ENCODE data around the gene CRELD2. TPM values are rescaled to one million over a fixed set of nuclear protein-coding genes. Genes with fewer than 3 reads are reported as not detected.
A peak's percentile ranks its signal among the peaks of the same experiment; 100 is the strongest.

Gene CRELD2
- total RNA-seq, 6 experiments from 2014 or later: 26.0 to 56.4 (median 47.8) TPM

- Histone ChIP-seq H3K4me3 (no peak overlapping the region), H3K9me3 (no peaks in the 10 kb centered on the region), H3K27ac (peak overlapping the region; percentile 61 to 67 (median 63)), H3K4me1 (peaks cover 3 to 40% (median 27%) of the 10 kb centered on the region in 4 donors), H3K27me3 (no peaks in the 10 kb centered on the region), H3K36me3 (no peaks in the 10 kb centered on the region)
- DNase-seq (no peak), ATAC-seq (no peak)
- intact Hi-C loops (cut with DNase I): no loop called here
- TF ChIP-seq CTCF (IDR thresholded peaks at IDR 0.05): no peak
- 62% methylated on average over 7 of the region's 20 CpGs for WGBS (ENCODE audit: insufficient coverage, low coverage, low lambda C conversion rate, missing lambda C conversion rate)
These were observed 34.7 kb downstream of the CRELD2 start for GRCh38 chr22:49953027-49953679.

- intact Hi-C loops (cut with DNase I): no loop called here
- TF ChIP-seq POLR2A (IDR thresholded peaks at IDR 0.05) (no peak), CTCF (IDR thresholded peaks at IDR 0.05) (no peak)
- 48% methylated on average over 4 of the region's 18 CpGs for WGBS (ENCODE audit: insufficient coverage, low coverage, low lambda C conversion rate, missing lambda C conversion rate)
- ATAC-seq (peak; percentile 10 to 38 (median 32)), DNase-seq (peak in 1 of 3 donors; percentile 60)
- Histone ChIP-seq H3K4me1 (peaks cover 3 to 38% (median 27%) of the 10 kb centered on the region in 4 donors), H3K36me3 (no peaks in the 10 kb centered on the region), H3K27ac (peak overlapping the region; percentile 61 to 67 (median 63)), H3K4me3 (no peak overlapping the region), H3K9me3 (no peaks in the 10 kb centered on the region), H3K27me3 (no peaks in the 10 kb centered on the region)
These were observed 35.4 kb downstream of the CRELD2 start for GRCh38 chr22:49953680-49954344.

GRCh38 chr22:49954354-49954753 is 35.9 kb downstream of the CRELD2 start:
- Histone ChIP-seq H3K4me1 (peaks cover 3 to 38% (median 28%) of the 10 kb centered on the region in 4 donors), H3K27me3 (no peaks in the 10 kb centered on the region), H3K27ac (peak overlapping the region; percentile 61 to 67 (median 63)), H3K36me3 (no peaks in the 10 kb centered on the region), H3K9me3 (no peaks in the 10 kb centered on the region), H3K4me3 (no peak overlapping the region)
- intact Hi-C loops (cut with DNase I): no loop called here
- DNase-seq (peak; percentile 75 to 91 (median 89)), ATAC-seq (peak; percentile 66 to 81 (median 70))
- WGBS (ENCODE audit: insufficient coverage, low coverage, low lambda C conversion rate, missing lambda C conversion rate): no CpG with 5 or more reads among the region's 8 CpGs
- no peak for TF ChIP-seq CTCF (IDR thresholded peaks at IDR 0.05)
- no peak for TF ChIP-seq POLR2A (IDR thresholded peaks at IDR 0.05)

- Histone ChIP-seq H3K4me3 (no peak overlapping the region), H3K27ac (peak overlapping the region; percentile 61 to 67 (median 63)), H3K9me3 (no peaks in the 10 kb centered on the region), H3K27me3 (no peaks in the 10 kb centered on the region), H3K4me1 (peaks cover 3 to 43% (median 31%) of the 10 kb centered on the region in 4 donors), H3K36me3 (no peaks in the 10 kb centered on the region)
- intact Hi-C loops (cut with DNase I): no loop called here
- TF ChIP-seq CTCF (IDR thresholded peaks at IDR 0.05) (no peak), POLR2A (IDR thresholded peaks at IDR 0.05) (no peak)
- DNase-seq (peak in 2 of 3 donors; percentile 28 to 59), ATAC-seq (no peak)
- WGBS (ENCODE audit: insufficient coverage, low coverage, low lambda C conversion rate, missing lambda C conversion rate): no CpG with 5 or more reads among the region's 15 CpGs
These were observed 36.7 kb downstream of the CRELD2 start for GRCh38 chr22:49954991-49955580.
